Measurements from ENCODE around the gene C2.
A peak's percentile ranks its signal among the peaks of the same experiment; 100 is the strongest.

The C2 gene

GRCh38 chr6:31927242-31927862 lies at the start of gene C2:
Gene C2, plus strand, starts transcription at chr6:31927717. Its CDS starts 36 bp downstream, at chr6:31927753.
- no peak for DNase-seq (ENCODE audit: low read depth in 1 of 2, low spot score in 1 of 2)

- DNase-seq (ENCODE audit: low read depth in 1 of 2, low spot score in 1 of 2): no peak
Measured at GRCh38 chr6:31878222-31878621, 49.3 kb upstream of the C2 start.

- no peak for DNase-seq (ENCODE audit: low read depth in 1 of 2, low spot score in 1 of 2)
Measured at GRCh38 chr6:31878726-31879125, 48.8 kb upstream of the C2 start, which contains the start of gene SLC44A4. Gene SLC44A4, minus strand, starts transcription at chr6:31878997. Its CDS starts 17 bp downstream, at chr6:31878980.

- no peak for DNase-seq (ENCODE audit: low read depth in 1 of 2, low spot score in 1 of 2)
Measured at GRCh38 chr6:31879143-31879542, 48.4 kb upstream of the C2 start.

- no peak for DNase-seq (ENCODE audit: low read depth in 1 of 2, low spot score in 1 of 2)
Measured at GRCh38 chr6:31879901-31880300, 47.6 kb upstream of the C2 start.

- DNase-seq (ENCODE audit: low read depth in 1 of 2, low spot score in 1 of 2): no peak
Measured at GRCh38 chr6:31880616-31881015, 46.9 kb upstream of the C2 start.

GRCh38 chr6:31881136-31881859 lies 46.2 kb upstream of the C2 start:
- DNase-seq (ENCODE audit: low read depth in 1 of 2, low spot score in 1 of 2): no peak

GRCh38 chr6:31882344-31882743 lies 45.2 kb upstream of the C2 start:
- DNase-seq (ENCODE audit: low read depth in 1 of 2, low spot score in 1 of 2): no peak

- no peak for DNase-seq (ENCODE audit: low read depth in 1 of 2, low spot score in 1 of 2)
Measured at GRCh38 chr6:31883676-31884075, 43.8 kb upstream of the C2 start.

GRCh38 chr6:31884528-31885035 lies 42.9 kb upstream of the C2 start:
- DNase-seq (ENCODE audit: low read depth in 1 of 2, low spot score in 1 of 2): no peak

- DNase-seq (ENCODE audit: low read depth in 1 of 2, low spot score in 1 of 2): no peak
Measured at GRCh38 chr6:31886541-31886991, 41.0 kb upstream of the C2 start.

GRCh38 chr6:31887173-31888007 lies 40.1 kb upstream of the C2 start:
- DNase-seq (ENCODE audit: low read depth in 1 of 2, low spot score in 1 of 2): no peak

GRCh38 chr6:31888276-31889258 lies 39.0 kb upstream of the C2 start:
- DNase-seq (ENCODE audit: low read depth in 1 of 2, low spot score in 1 of 2): peak; percentile 32 to 50

- DNase-seq (ENCODE audit: low read depth in 1 of 2, low spot score in 1 of 2): no peak
Measured at GRCh38 chr6:31889331-31889972, 38.1 kb upstream of the C2 start.

GRCh38 chr6:31892821-31893220 lies 34.7 kb upstream of the C2 start:
- DNase-seq (ENCODE audit: low read depth in 1 of 2, low spot score in 1 of 2): no peak

- DNase-seq (ENCODE audit: low read depth in 1 of 2, low spot score in 1 of 2): no peak
Measured at GRCh38 chr6:31896493-31896855, 31.0 kb upstream of the C2 start.

GRCh38 chr6:31896856-31897611 lies 30.5 kb upstream of the C2 start:
- DNase-seq (ENCODE audit: low read depth in 1 of 2, low spot score in 1 of 2): no peak

GRCh38 chr6:31897612-31898382 lies 29.7 kb upstream of the C2 start, which contains the start of gene EHMT2:
Gene EHMT2, minus strand, starts transcription at chr6:31897698. Its CDS starts 21 bp downstream, at chr6:31897677.
- DNase-seq (ENCODE audit: low read depth in 1 of 2, low spot score in 1 of 2): peak; percentile 71 to 79

All from stimulated activated CD4-positive, alpha-beta T cell treated with anti-CD3 and anti-CD28 coated beads, Interleukin-15, amount 100 ng/mL, for 1 hour (primary cell).